Transverse colon (tissue), 4 donors: ENCODE data around the gene DDX27. TPM values are rescaled to one million over a fixed set of nuclear protein-coding genes. Genes with fewer than 3 reads are reported as not detected.

Experiments
- DNase-seq: peaks from one replicate; pipeline ENCODE4 v3.0.0-alpha.2; 2019
- H3K27ac ChIP-seq, 4 donors: fragments of 200-600 bp; sonication (generic); 2 replicates each; pipeline ENCODE4 v1.5.1; 2016 to 2018; ENCODE audit warnings: inconsistent platforms in 4 of 4
- H3K27me3 ChIP-seq: fragments of 200-600 bp; sonication (generic); 2 replicates; pipeline ENCODE4 v1.5.1; 2017; ENCODE audit warnings: inconsistent platforms
- H3K36me3 ChIP-seq, 4 donors: fragments of 200-600 bp; sonication (generic); 2 replicates each; pipeline ENCODE4 v1.5.1; 2017 to 2019; ENCODE audit warnings: inconsistent platforms in 4 of 4
- H3K4me1 ChIP-seq, 4 donors: fragments of 200-600 bp; sonication (generic); 2 replicates each; pipeline ENCODE4 v1.5.1; 2017 to 2020; ENCODE audit warnings: inconsistent platforms in 4 of 4
- H3K4me3 ChIP-seq, 4 donors: fragments of 200-600 bp; sonication (generic); 1 replicate in 1 of 4; 2 replicates in 3 of 4; pipeline versions ENCODE4 v1.5.1 to v1.6.1; 2017 to 2019; ENCODE audit warnings: inconsistent platforms in 4 of 4
- H3K9me3 ChIP-seq, 2 donors: fragments of 200-600 bp; sonication (generic); 2 replicates each; pipeline ENCODE4 v1.5.1; 2017 to 2019; ENCODE audit warnings: inconsistent platforms in 2 of 2
- CTCF ChIP-seq, 5 experiments: fragments of 200-600 bp in 3 of 5; fragments of 450-650 bp in 2 of 5; sonication (generic) in 3 of 5; IDR thresholded peaks; 1 replicate in 2 of 5; 2 replicates in 3 of 5; pipeline ENCODE4 v1.5.1; 2016 to 2017; ENCODE audit warnings: antibody characterized with exemption in 5 of 5, inconsistent platforms in 3 of 5, mild to moderate bottlenecking in 2 of 5, moderate library complexity in 1 of 5
- EP300 ChIP-seq: sonication (generic); formaldehyde crosslinking; IDR thresholded peaks from one replicate; pipeline ENCODE4 v1.6.1; 2017; ENCODE audit warnings: antibody characterized with exemption, low read depth
- POLR2A ChIP-seq: fragments of 450-650 bp; IDR thresholded peaks from one replicate; pipeline ENCODE4 v1.6.1; 2016; ENCODE audit warnings: antibody characterized with exemption, mild to moderate bottlenecking, moderate library complexity
- POLR2AphosphoS5 ChIP-seq, 3 donors: sonication (generic); formaldehyde crosslinking; IDR thresholded peaks; one replicate each; pipeline ENCODE4 v1.6.1; 2016; ENCODE audit warnings: antibody characterized with exemption in 3 of 3
- WGBS, 2 donors: methylation state at CpG; one replicate each; pipeline ENCODE4 v1.1.5; 2018; ENCODE audit warnings: low coverage in 1 of 2; 5-methylcytosine and 5-hydroxymethylcytosine counted together
- in situ Hi-C, 4 donors: fragments of 200-750 bp; cut with MboI; loops; one replicate each; pipeline versions ENCODE4 v1.15.0 to v1.15.1; 2017; ENCODE audit warnings: low sequenced_read_pairs in 3 of 4, low pct_ligation_motif_present in 1 of 4, low pct_unique_long_range_greater_than_20kb in 1 of 4
- intact Hi-C: fragments of 100-400 bp; cut with DNase I; formaldehyde crosslinking; loops from one replicate; pipeline ENCODE4 v1.15.1; 2023; ENCODE audit warnings: low total_unique reads
- total RNA-seq, 4 donors: library from RNA; depleted of rRNA; stranded (reverse); fragments of >200 nt; gene quantifications; one replicate each; pipeline ENCODE4 v1.1.0, GENCODE V29; 2016

DDX27 gene
- total RNA-seq, 4 donors from 2014 or later: 13.1 to 37.0 (median 24.8) TPM

- H3K27ac ChIP-seq: peak overlapping the region in 2 of 4 donors; percentile 2 to 45
- no peak overlapping the region for H3K4me3 ChIP-seq
- WGBS, 2 donors: 64 to 80% methylated on average over 5 to 16 of the region's 16 CpGs
- peaks cover 22 to 31% of the 10 kb centered on the region in 2 donors for H3K9me3 ChIP-seq
- in situ Hi-C loops (no loop called here), intact Hi-C loops (no loop called here)
- peaks cover 0 to 15% (median 0%) of the 10 kb centered on the region in 4 donors for H3K4me1 ChIP-seq
- no peaks in the 10 kb centered on the region for H3K27me3 ChIP-seq
- peaks cover 0 to 98% (median 54%) of the 10 kb centered on the region in 4 donors for H3K36me3 ChIP-seq
- TF ChIP-seq POLR2AphosphoS5 (IDR thresholded peaks at IDR 0.05) (no peak), EP300 (no peak), CTCF (IDR thresholded peaks at IDR 0.05) (no peak), POLR2A (no peak)
- DNase-seq: peak; percentile 10
Measured at GRCh38 chr20:49286689-49287551, 67.7 kb downstream of the DDX27 start.

GRCh38 chr20:49287555-49288249 lies 68.5 kb downstream of the DDX27 start:
- in situ Hi-C loops: no loop called here
- TF ChIP-seq POLR2A: no peak
- no peak for TF ChIP-seq POLR2AphosphoS5 (IDR thresholded peaks at IDR 0.05)
- TF ChIP-seq EP300: no peak
- no peak for TF ChIP-seq CTCF (IDR thresholded peaks at IDR 0.05)
- intact Hi-C loops: no loop called here
- Histone ChIP-seq H3K36me3 (peaks cover 0 to 96% (median 49%) of the 10 kb centered on the region in 4 donors), H3K27me3 (no peaks in the 10 kb centered on the region), H3K4me3 (no peak overlapping the region), H3K27ac (peak overlapping the region; percentile 2 to 63 (median 22)), H3K9me3 (peaks cover 22 to 31% of the 10 kb centered on the region in 2 donors), H3K4me1 (peaks cover 0 to 12% (median 0%) of the 10 kb centered on the region in 4 donors)
- no peak for DNase-seq

GRCh38 chr20:49288250-49288751 lies 69.1 kb downstream of the DDX27 start:
- Histone ChIP-seq H3K27me3 (no peaks in the 10 kb centered on the region), H3K27ac (peak overlapping the region; percentile 15 to 24 (median 17)), H3K4me1 (peaks cover 0 to 12% (median 0%) of the 10 kb centered on the region in 4 donors), H3K36me3 (peaks cover 0 to 90% (median 44%) of the 10 kb centered on the region in 4 donors), H3K9me3 (peaks cover 22 to 31% of the 10 kb centered on the region in 2 donors), H3K4me3 (no peak overlapping the region)
- DNase-seq: no peak
- intact Hi-C loops: no loop called here
- TF ChIP-seq POLR2AphosphoS5 (IDR thresholded peaks at IDR 0.05): no peak
- no peak for TF ChIP-seq EP300
- no peak for TF ChIP-seq CTCF (IDR thresholded peaks at IDR 0.05)
- TF ChIP-seq POLR2A: no peak
- in situ Hi-C loops: no loop called here
- WGBS, 2 donors: 64 to 92% methylated on average over 1 to 2 of the region's 2 CpGs
